HG03432 (cell line): ENCODE results near the gene XRCC3.

Source experiments
- ATAC-seq: cut with Tn5 transposase; IDR thresholded peaks from one replicate; pipeline ENCODE4 v1.9.1; 2021; ENCODE audit warnings: mild to moderate bottlenecking, moderate library complexity; ENCODE audit not compliant: unreplicated experiment

Gene XRCC3

GRCh38 chr14:103738701-103739451 lies 23.6 kb upstream of the XRCC3 start:
- no peak for ATAC-seq

DNA sequence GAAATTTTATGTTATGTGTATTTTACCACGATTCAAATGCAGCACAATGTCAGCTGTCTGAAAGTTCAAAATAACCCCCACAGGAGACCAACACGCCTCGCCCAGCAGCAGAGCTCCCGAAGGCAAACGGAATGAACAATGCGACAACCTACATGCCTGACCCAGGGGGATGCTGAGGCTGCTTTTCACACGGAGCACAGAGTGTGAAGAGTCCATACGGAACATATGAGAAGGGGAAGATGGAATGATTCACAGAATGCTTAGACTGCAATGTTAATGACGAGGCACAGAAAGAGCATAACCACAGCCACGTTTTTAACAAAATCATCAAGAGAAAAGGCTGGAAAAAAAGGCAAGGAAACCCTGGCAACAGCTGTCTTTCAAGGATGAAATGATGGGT lies 22.9 kb upstream of the XRCC3 start:
- no peak for ATAC-seq

DNA sequence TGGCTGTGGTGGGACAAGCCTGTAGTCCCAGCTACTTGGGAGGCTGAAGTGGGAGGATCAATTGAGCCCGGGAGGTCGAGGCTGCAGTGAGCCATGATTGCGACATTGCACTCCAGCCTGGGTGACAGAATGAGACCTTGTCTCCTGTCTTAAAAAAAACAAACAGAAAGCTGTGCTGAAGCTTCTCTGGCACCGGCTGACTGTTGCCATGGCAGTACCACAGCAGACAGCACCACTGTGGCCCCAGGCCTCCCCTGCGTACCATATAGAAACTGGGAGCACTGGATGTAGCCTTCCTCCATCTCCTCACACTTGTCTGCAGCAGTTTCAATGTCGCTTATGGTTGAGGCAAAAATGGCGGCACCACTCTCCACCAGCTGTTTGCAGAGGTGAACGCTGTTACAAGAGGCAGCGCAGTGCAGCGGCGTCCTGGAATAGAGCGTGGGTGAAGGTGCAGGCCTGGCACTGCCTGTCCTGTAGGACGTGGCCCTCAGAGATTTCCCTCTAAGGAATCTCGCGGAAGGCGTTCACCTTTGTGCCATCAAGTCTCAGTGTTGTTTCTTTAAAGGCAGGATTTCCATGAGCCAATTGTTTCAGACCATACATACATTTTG lies 22.3 kb upstream of the XRCC3 start:
- no peak for ATAC-seq

DNA sequence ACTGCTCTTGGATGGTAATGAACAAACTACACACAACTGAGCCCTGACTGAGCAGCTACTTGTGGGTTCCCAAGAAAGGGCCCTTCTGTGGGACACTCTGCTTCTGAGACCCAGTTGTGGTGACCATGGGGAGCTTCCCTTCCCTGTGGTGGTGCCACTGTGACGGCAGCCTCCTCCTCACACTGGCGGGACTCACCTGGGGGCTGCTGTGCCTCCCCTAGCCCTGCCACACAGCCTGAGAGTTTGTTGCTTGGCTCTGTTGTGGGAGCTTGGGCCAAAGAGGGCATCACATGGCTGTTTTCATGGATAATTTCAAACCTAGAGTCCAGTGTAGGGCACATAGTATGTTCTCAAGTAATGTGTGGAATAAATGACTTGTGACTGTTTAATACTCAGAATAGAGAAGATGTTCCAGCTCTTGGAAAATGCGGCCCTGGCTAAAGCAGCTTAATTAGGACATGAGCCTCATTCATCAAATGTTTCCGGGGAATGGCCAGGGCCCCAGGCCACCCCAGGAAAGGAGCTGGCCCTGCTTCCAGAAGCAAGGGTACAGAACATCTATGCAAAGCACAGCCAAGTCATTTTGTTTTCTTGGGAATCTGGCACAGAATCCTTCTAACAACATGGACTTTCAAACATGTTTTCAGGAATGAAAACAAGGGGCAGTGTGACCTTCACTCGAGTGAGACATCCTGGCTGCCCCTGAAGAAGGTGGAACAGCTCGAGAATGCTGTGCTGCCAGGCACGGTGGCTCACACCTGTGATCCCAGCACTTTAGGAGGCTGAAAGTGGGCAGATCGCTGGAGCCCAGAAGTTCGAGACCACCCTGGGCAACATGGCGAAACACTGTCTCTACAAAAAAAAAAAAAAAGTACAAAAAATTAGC lies 21.5 kb upstream of the XRCC3 start:
- ATAC-seq = no peak

DNA sequence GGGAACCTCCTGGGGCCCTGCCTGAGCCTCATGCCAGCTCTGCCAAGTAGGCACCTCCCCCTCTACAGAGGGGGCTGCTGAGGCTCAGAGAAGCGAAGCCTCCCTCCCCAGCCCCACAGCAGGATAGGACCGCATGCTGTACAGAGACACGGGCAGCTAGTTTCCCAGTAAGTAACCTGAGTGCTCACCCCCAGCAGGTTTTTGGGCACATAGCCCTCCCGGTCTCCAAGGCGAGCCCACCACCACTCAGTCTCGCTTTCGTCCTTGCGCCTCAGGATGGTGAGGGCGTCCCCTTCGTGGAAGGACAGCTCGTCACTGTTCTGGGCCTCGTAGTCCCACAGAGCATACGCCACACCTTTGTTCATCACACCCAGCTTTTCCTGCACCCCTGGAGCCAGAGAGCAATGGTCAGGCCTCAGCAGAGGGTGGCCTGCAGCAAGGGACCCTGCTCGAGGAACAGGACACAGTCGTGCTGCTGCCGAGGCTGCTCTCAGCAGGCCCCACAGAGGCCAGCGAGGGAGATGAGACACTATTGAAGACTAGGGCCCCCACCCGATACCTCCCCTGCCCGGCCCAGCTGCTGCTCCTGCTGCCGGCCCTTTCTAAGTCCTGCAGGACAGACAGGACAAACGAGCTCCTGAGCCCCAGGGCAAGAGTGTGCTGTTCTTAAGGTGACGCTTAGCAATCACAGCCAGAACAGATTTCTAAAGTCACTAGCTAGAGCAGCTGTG lies 20.7 kb upstream of the XRCC3 start:
- no peak for ATAC-seq

DNA sequence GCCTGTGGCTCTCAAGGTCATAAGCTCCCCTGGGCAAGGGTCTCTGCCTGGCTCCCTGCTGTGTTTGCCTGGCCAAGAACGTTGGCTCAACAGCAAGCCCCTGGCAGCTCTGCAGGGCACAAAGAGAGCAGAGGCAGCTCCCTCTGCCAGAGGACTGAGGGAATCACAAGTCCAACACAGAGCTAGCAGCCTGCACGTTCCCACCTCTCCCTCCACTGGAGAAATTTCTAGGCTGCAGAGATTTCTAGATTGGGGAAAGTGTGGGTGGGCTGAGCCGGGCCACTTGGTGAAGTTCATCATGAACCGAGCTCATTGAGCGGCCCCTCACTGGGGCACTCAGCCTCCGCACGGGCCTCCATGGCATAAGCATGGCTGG lies 20.2 kb upstream of the XRCC3 start:
- no peak for ATAC-seq

- no peak for ATAC-seq
These were observed 19.8 kb upstream of the XRCC3 start for GRCh38 chr14:103735022-103735421.

DNA sequence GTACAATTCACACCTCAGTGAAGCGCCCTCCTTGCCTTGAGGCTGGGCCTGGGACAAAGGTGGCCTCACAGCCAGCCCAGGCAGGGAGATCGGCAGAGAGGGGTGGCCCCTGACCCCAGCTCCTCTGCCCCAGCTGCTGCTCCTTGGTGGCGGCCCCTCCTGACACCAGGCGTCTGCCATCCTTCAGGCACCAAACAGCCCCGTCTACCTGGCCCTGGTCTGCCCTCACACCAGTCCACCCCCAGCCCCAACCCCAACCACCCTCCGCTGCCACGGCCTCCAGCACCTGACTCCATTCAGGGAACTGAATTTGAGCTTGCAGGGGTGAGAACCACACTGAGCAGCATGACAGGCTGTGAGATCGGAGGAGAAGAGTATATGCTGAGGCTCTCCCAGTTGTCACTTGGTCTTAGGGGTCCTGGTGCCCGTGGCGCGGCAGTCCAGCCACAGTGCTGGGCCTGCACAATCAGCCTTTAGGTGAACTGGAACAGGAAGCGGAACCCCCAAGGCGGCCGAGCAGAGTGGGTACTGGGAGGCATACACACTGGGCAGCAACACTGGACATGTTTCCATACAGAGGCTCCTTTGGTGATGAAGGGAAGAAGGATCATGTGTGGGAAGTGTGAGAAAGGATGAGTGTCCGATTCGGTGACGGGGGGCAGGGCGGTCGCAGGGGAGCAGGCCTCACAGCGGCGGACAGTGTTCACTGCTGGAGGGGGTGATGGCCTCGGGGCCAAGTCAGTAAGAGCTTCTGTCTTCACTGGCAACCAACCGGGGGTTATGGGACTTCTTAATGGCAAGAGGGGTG lies 19.0 kb upstream of the XRCC3 start:
- ATAC-seq = no peak

DNA sequence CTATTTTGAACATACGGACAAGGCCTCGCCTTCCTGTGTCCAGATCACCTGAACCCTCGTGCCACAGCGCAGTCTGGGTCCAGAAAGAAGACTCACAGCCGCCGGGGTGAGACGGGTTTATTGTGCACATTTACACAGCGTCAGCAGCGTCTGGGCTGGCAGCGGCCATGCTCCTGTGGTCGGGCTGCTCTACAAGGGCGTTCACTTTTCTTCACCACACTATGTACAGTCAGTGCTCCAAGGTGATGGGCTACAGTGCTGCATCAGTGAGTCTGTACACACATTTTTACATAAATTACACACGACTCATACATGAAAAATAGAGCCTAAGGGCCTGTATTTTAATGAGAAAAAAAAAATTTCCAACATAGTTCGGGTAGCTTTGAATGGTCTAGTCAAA lies 18.4 kb upstream of the XRCC3 start:
- ATAC-seq = no peak

DNA sequence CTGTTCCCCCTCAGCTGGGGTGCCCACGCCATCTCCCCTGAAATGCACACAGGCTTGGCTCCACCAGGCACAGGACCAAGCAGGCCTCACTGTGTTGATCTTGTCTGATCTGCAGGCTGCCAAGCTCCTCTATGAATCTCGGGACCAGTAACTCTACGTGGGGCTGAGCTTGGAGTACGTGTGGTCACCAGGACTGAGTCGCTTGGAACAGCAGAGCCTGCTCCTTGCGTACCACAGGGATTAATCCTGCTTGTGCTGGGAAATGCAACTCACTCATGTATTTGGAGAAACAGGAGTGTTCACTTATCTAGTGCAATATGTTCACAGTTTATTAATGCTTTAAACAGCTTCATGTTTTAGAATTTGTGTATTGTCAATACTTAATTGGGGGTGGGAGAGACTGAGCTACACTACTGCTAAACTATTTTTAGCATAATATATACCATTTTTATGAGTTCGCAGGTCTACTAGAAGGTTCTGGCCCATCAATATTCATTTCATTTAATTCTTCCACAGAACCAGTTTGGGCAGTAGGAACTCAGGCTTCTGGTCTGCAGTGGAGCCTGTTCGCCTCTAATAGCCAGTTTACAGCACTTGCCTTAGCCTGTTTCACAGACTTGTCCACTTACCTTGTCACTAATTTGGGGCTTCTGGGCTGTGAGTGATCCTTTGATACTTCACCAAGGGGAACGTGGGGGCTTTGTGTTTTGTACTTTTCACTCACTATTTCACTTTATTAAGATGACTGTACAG lies 17.8 kb upstream of the XRCC3 start:
- no peak for ATAC-seq

- no peak for ATAC-seq
These were observed 16.9 kb upstream of the XRCC3 start for GRCh38 chr14:103731916-103732867.

GRCh38 chr14:103731481-103731880 lies 16.2 kb upstream of the XRCC3 start:
- no peak for ATAC-seq

DNA sequence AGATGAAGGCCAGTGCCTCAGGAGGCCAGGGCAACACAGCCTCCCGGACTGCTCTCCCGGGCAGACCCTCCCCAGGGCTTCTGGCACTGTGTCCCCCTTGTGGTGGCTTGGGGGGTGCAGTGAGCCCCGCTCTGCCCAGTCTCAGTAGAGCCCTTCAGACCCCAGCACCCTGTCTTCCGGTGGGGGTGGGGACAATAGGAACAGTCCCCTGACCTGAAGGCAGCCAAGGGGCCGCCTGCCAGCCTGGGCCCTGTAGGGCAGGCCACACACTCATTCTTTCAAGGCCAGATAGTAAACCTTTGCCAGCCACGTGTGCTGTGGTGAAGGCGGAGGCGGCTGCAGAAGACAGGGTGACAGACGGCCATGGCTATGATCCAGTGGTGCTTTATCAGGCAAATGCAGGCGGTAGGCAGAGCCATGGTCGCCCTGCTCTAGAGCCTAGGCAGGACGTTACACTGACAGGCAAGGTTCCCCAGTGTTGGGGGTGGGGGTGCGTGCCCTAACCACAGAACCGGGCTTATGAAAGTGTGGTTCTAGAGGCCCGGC lies 15.3 kb upstream of the XRCC3 start:
- ATAC-seq = no peak

DNA sequence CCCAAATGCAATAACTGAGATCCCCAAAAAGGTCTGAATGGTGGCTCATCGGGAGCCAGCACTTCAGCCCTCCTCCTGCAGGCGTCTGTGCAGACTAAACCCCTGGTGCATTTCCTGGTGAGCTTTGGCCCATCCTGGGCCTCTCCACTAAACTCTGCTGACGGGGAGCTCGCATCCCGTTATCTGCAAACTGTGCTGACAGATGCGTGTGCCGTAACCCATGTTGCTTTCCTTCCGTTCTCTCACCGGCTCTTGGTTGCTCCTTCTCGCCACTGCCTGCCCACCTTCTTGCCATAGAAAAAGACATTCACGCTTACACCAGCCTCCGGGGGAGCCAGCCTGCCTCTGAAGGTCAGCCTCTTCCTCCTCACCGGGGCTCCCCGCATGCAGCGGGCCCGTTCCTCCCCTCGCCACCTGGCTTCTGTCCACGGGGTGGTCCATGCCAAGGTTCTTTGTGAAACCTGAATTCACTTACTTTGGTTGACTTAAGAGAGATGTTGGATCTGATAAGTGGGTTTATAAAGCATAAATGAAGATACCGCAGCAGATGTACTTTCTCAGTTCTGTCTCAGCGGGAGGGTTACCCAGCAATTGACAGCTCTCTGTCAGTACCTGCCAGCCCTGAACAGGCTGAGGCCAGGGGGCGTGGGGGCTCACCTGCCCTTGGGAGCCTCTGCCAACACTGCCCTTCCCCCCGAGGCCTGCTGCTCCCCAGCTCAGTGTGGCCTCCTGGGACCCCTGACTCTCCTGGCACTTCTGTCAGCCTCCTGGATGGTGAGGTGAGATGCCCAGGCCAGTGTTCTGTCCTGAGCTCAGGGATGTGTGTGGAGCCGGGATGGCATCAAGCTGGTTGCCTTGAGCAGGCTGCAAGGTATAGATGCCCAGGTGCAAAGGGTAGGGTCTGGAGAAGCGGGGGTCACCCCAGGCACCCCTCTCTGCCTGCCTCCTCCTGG lies 14.5 kb upstream of the XRCC3 start:
- no peak for ATAC-seq

- ATAC-seq = no peak
These were observed 13.5 kb upstream of the XRCC3 start for GRCh38 chr14:103728721-103729120.

- ATAC-seq = no peak
These were observed 12.9 kb upstream of the XRCC3 start for GRCh38 chr14:103728141-103728540.

DNA sequence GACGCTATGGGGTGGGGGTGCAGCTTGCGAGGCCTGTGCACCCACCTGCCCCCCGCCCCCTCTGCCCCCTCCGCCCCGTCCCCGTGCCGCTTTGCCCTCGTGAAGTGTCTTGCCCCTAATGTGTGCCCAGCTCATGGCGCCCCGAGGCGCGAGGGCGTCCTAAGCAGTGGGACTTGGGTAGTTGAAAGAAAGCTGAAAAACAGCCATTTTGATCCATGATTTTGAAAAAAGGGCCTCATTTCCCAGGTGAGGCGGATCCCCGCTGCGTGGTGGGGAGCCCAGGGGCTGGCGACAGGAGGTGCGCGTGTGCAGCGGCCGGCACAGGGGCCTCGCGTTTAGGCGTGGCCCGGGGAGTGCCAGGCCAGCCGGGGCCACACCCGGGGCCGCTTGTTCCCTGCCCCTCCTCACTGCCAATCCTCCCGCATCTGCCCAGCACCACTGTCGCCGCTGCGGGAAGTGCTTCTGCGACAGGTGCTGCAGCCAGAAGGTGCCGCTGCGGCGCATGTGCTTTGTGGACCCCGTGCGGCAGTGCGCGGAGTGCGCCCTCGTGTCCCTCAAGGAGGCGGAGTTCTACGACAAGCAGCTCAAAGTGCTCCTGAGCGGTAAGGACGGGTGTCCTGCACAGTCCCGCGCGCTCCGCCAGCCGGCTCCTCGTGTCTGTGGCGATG lies 12.2 kb upstream of the XRCC3 start:
- ATAC-seq = no peak
